CD4-positive, alpha-beta T cell treated with Interleukin-21 for 1 hour (primary cell): ENCODE data around the gene GPR85.
"Not testable (repeated sequence)": the region's sequence is repeated elsewhere in the genome, so short reads cannot be mapped to it uniquely, and the experiment has no call there.

ENCODE experiments used
- DNase-seq: peaks from one replicate; pipeline ENCODE4 v3.0.0-alpha.2; 2020

The GPR85 gene

GRCh38 chr7:113086431-113086888 lies at the start of gene GPR85:
Gene GPR85, minus strand, starts transcription at chr7:113086827. Its CDS starts 2,106 bp downstream, at chr7:113084721.
- DNase-seq = peak; percentile 8

GRCh38 chr7:113134025-113134424 lies 47.4 kb upstream of the GPR85 start:
- no peak for DNase-seq

GRCh38 chr7:113131367-113131766 lies 44.7 kb upstream of the GPR85 start:
- no peak for DNase-seq

GRCh38 chr7:113128031-113128430 lies 41.4 kb upstream of the GPR85 start:
- DNase-seq = no peak

GRCh38 chr7:113125728-113126127 lies 39.1 kb upstream of the GPR85 start:
- DNase-seq = no peak

- DNase-seq = no peak
Measured at GRCh38 chr7:113122744-113123143, 36.1 kb upstream of the GPR85 start.

- no peak for DNase-seq
Measured at GRCh38 chr7:113120647-113121046, 34.0 kb upstream of the GPR85 start.

- no peak for DNase-seq
Measured at GRCh38 chr7:113119429-113119828, 32.8 kb upstream of the GPR85 start.

GRCh38 chr7:113118074-113118959 lies 31.7 kb upstream of the GPR85 start, which contains the start of gene SMIM30:
Gene SMIM30, minus strand, starts transcription at chr7:113118554. Its CDS starts 976 bp downstream, at chr7:113117578.
- DNase-seq = peak; percentile 88

- not testable (repeated sequence) for DNase-seq
Measured at GRCh38 chr7:113117374-113117774, 30.7 kb upstream of the GPR85 start.

GRCh38 chr7:113113912-113114311 lies 27.3 kb upstream of the GPR85 start:
- DNase-seq = no peak

GRCh38 chr7:113109718-113110117 lies 23.1 kb upstream of the GPR85 start:
- no peak for DNase-seq

GRCh38 chr7:113100121-113100603 lies 13.5 kb upstream of the GPR85 start:
- DNase-seq = no peak

GRCh38 chr7:113099284-113099919 lies 12.8 kb upstream of the GPR85 start:
- no peak for DNase-seq

GRCh38 chr7:113094517-113095249 lies 8.1 kb upstream of the GPR85 start:
- no peak for DNase-seq

- no peak for DNase-seq
Measured at GRCh38 chr7:113093561-113093960, 6.9 kb upstream of the GPR85 start.

- DNase-seq = no peak
Measured at GRCh38 chr7:113092762-113093161, 6.1 kb upstream of the GPR85 start.

- DNase-seq = peak; percentile 12
Measured at GRCh38 chr7:113087071-113087998, 708 bp upstream of the GPR85 start.

GRCh38 chr7:113085781-113086390 lies 741 bp downstream of the GPR85 start:
- DNase-seq = no peak

- no peak for DNase-seq
Measured at GRCh38 chr7:113084496-113085172, 2.0 kb downstream of the GPR85 start.
